WI38 (cell line): ENCODE data around the gene GALE.
"Not testable (repeated sequence)": the region's sequence is repeated elsewhere in the genome, so short reads cannot be mapped to it uniquely, and the experiment has no call there.

Experiments used
- H3K4me3 ChIP-seq: 2 replicates; pipeline ENCODE4 v1.5.1; 2011; ENCODE audit warnings: low read depth, mild to moderate bottlenecking, control low read depth, low read length
- TF ChIP-seq, protein P1 (sequence below): IDR thresholded peaks from 2 replicates; pipeline ENCODE4 v1.5.1; 2012; ENCODE audit warnings: low read depth, mild to moderate bottlenecking, control low read depth, low read length

The GALE gene

DNA sequence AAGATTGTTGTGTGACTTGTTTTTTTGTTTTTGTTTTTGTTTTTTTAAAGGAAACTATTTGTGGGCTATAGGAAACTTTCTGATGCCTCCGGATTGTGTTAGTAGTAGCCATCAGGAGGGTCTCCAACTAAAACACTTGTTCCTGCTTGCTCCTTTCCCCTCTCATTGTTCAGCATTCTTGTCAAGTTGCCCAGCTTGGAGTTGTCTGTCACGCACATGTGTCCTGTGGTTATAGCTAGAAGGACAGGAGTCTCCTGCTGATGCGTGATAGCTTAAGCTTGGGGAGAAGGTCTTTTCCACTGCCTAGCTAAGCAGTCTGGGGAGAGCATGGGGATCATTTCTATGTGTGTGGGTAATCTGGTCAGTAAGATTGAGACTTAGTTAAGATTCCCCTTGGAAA lies 12.9 kb downstream of the GALE start:
- no peak overlapping the region for H3K4me3 ChIP-seq
- TF ChIP-seq, protein P1, sequence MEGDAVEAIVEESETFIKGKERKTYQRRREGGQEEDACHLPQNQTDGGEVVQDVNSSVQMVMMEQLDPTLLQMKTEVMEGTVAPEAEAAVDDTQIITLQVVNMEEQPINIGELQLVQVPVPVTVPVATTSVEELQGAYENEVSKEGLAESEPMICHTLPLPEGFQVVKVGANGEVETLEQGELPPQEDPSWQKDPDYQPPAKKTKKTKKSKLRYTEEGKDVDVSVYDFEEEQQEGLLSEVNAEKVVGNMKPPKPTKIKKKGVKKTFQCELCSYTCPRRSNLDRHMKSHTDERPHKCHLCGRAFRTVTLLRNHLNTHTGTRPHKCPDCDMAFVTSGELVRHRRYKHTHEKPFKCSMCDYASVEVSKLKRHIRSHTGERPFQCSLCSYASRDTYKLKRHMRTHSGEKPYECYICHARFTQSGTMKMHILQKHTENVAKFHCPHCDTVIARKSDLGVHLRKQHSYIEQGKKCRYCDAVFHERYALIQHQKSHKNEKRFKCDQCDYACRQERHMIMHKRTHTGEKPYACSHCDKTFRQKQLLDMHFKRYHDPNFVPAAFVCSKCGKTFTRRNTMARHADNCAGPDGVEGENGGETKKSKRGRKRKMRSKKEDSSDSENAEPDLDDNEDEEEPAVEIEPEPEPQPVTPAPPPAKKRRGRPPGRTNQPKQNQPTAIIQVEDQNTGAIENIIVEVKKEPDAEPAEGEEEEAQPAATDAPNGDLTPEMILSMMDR = no peak

DNA sequence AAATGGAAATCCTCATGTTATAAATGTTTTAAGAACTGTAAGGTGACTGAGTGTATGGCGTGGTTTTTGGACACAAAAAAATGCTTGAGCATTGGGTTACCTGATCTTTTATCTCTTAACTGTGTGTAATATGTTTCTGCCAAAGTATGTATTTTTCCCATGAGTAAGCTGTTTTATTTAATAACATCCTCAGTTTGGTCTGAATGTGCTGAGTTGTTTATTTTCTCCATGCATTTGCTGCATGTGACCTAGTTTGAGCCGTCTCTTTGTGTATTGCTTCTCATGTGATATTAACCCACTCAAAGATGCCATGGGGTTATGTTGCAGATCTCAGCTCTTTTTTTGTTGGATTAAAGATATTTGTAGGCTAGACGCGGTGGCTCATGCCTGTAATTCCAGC lies 15.7 kb downstream of the GALE start:
- TF ChIP-seq, protein P1 = no peak
- no peak overlapping the region for H3K4me3 ChIP-seq

DNA sequence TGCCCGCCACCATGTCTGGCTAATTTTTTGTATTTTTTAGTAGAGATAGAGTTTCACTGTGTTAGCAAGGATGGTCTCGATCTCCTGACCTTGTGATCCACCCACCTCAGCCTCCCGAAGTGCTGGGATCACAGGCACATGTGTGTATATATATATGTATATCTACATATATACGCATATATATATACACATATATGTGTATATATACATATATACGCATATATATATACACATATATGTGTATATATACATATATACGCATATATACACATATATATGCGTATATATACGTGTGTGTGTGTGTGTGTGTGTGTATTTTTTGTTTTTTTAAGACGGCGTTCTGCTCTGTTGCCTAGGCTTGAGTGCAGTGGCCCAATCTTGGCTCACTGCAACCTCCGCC lies 17.4 kb downstream of the GALE start:
- H3K4me3 ChIP-seq = not testable (repeated sequence)

DNA sequence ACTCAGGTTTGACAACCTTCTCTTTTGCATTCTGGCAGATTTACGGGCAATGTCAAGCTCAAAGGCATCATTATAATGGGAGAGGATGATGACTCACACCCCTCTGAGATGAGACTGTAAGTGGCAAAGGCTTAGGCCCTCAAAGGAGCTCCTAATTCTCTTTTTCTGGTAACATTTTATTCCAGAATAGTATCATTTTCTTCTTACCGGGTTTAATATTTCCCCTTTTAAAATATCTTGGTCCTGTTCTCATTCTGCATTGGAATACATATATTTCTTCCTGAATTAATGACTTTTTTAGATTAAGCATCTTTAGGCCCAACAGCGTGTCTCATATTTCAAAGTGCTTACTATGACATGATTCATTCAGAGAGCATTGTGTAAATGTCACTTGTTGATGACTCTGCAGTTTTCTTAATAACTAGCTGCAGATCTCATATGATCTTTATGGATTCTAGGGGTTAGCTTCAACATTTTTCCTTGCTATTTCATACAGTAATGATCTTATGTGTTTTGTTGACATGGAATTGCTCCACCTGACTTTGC lies 20.7 kb downstream of the GALE start:
- TF ChIP-seq, protein P1 = no peak
- H3K4me3 ChIP-seq = no peak overlapping the region

DNA sequence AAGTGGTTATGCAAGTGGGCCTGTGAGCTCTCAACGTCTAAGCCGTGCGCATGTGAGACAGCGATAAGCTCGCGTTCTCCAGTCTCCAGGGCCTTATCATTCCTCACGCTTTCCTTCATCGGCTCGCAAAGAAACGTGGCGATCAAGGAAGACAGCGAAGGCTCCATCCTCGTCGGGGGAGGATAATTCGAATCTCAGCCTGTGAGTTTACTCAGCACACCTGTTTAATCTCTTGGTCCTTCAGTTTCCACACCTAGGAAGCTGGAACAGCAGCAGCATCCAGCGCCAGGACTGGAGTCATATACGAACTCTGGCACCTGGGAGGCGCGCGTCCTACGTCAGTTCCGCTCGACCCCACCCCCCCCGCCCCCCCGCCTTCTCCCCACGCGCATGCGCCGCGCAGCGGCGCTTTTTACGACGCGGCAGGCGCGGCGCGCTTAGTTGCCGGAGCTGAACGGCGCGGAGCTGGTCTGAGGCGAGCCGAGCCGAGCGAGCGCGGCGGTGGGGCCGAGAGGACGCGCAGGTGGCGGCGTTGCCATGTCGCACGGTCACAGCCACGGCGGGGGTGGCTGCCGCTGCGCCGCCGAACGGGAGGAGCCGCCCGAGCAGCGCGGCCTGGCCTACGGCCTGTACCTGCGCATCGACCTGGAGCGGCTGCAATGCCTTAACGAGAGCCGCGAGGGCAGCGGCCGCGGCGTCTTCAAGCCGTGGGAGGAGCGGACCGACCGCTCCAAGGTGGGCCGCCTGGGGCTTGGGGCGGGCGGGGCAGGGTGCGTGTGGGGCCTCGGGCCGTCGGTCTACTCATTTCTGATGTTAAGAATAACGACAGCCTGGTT lies 22.4 kb downstream of the GALE start, which contains the start of gene PITHD1:
PITHD1 (plus strand) TSS at position 440 of the 836 bp plus-strand sequence; CDS start at position 538, 98 bp downstream.
- TF ChIP-seq, protein P1 = no peak
- peak within 1 kb of the TSS; percentile 87 for H3K4me3 ChIP-seq

DNA sequence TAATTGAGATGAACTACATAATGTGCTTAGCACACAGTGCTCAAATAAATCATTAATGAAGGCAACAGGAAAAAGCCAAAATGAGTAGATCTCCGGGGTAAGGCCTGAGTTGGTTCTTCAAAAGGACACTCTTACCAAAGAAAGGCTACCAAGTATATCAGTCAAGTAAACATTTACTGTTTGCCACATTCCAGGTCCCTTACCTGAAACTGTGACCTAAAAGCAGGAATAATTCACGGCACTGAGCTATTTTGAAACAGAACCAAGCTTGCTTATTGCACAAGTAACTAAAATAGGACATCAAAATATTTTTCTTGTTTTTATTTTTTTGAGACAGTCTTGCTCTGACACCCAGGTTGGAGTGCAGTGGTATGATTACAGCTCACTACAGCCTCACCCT lies 24.3 kb downstream of the GALE start:
- H3K4me3 ChIP-seq = no peak overlapping the region
- TF ChIP-seq, protein P1 = no peak

DNA sequence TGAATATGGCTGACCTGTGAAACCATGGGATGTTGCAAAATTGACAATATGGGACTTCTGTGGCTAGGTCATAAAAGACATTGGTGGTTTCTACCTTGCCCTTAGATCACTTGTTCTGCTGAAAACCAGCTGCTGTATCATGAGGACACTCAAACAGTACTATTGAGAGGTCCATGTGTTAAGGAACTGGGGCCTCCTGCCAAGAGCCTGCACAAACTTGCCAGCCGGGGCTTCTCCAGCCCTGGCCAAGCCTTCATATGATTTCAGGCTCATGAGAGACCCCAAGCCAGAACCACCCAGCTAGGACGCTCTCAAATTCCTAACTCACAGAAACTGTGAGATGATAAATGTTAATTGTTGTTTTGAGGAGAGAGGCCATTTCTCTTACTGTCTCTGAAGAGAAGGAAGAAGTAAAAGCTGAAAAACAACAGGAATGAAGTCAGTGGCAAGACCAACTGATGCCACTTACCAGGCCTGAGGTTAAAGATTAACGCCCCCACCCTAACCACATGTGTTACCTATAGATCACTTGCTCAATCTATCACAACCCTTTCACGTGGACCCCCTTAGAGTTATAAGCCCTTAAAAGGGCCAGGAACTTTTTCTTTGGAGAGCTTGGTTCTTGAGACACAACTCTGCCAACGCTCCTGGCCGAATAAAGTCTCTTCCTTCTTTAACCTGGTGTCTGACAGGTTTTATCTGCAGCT lies 26.2 kb downstream of the GALE start:
- H3K4me3 ChIP-seq = no peak overlapping the region
- TF ChIP-seq, protein P1 = no peak
